ENCODE measurements around the gene FKBP5. TPM values are rescaled to one million over a fixed set of nuclear protein-coding genes. Genes with fewer than 3 reads are reported as not detected.

The FKBP5 gene
- total RNA-seq, 1 donor from 2014 or later = 17.1 TPM

GRCh38 chr6:35664945-35665344, 23.8 kb downstream of the FKBP5 start:
- ATAC-seq (ENCODE audit: low read depth) (no peak), DNase-seq (no peak)
- Mint-ChIP-seq H3K27ac (no peak overlapping the region), H3K4me3 (no peak overlapping the region), H3K9me3 (no peaks in the 10 kb centered on the region), H3K4me1 (peaks cover 25% of the 10 kb centered on the region), H3K27me3 (no peaks in the 10 kb centered on the region), H3K36me3 (ENCODE audit: low read depth) (no peaks in the 10 kb centered on the region)
- ChIA-PET POLR2A (interaction anchor here (0.7 kb wide), 1 partner anchor 67 kb away, joined by 3 read pairs; no protein-coding TSS in a partner anchor), CTCF (interaction anchor here (2.2 kb wide), 1 partner anchor 71 kb away, joined by 7 read pairs; no protein-coding TSS in a partner anchor)
- TF ChIP-seq, protein P1, sequence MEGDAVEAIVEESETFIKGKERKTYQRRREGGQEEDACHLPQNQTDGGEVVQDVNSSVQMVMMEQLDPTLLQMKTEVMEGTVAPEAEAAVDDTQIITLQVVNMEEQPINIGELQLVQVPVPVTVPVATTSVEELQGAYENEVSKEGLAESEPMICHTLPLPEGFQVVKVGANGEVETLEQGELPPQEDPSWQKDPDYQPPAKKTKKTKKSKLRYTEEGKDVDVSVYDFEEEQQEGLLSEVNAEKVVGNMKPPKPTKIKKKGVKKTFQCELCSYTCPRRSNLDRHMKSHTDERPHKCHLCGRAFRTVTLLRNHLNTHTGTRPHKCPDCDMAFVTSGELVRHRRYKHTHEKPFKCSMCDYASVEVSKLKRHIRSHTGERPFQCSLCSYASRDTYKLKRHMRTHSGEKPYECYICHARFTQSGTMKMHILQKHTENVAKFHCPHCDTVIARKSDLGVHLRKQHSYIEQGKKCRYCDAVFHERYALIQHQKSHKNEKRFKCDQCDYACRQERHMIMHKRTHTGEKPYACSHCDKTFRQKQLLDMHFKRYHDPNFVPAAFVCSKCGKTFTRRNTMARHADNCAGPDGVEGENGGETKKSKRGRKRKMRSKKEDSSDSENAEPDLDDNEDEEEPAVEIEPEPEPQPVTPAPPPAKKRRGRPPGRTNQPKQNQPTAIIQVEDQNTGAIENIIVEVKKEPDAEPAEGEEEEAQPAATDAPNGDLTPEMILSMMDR (IDR thresholded peaks at IDR 0.05) = no peak
- intact Hi-C loops (cut with micrococcal nuclease) = no loop called here

DNA sequence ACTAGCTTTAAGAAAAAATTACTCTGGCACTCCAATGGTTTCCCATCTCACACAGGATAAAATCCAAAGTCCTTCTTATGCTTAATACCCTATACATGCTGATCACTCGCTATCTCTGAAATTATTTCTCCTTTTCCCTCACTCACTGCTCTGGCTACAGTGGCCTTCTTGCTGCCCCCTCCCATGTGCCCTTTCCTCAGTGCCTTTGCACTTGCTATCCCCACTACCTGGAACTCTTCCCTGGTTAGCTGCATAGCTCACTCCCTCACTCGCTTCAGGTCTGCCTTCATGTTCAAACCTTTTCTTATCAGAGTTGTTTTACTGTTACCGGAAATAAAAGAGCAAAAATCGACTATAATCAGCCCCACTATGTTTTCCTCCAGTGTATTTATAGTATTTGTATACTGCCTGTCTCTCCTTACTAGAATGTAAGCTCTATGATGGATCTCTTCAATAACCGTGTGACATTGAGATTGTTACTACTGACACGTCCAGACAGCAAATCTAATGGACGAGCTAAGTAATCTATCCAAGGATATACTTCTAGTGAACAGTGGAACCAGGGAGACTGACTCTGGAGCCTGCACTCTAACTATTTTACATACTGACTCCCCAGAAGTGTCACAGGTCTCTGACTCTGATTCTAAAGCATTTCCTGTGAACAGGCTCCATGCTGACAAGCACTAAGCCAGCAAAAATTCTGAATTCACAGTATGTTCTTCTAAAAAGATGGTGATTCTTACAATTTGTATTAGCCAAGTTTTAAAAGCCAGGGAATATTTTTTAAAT, 25.1 kb downstream of the FKBP5 start:
- DNase-seq = no peak
- no peaks in the 10 kb centered on the region for H3K9me3 Mint-ChIP-seq
- no peak overlapping the region for H3K4me3 Mint-ChIP-seq
- peaks cover 15% of the 10 kb centered on the region for H3K4me1 Mint-ChIP-seq
- H3K27ac Mint-ChIP-seq = no peak overlapping the region
- ChIA-PET CTCF (interaction anchor here (2.2 kb wide), 1 partner anchor 73 kb away, joined by 7 read pairs; no protein-coding TSS in a partner anchor), POLR2A (interaction anchor here (1.2 kb wide), 1 partner anchor 23 kb away, joined by 3 read pairs; no protein-coding TSS in a partner anchor)
- H3K36me3 Mint-ChIP-seq (ENCODE audit: low read depth) = no peaks in the 10 kb centered on the region
- ATAC-seq (ENCODE audit: low read depth) = no peak
- no peaks in the 10 kb centered on the region for H3K27me3 Mint-ChIP-seq
- TF ChIP-seq, protein P1 (IDR thresholded peaks at IDR 0.05) = no peak
- intact Hi-C loops (cut with micrococcal nuclease) = no loop called here

GRCh38 chr6:35662999-35663398, 25.7 kb downstream of the FKBP5 start:
- H3K36me3 Mint-ChIP-seq (ENCODE audit: low read depth) = no peaks in the 10 kb centered on the region
- ChIA-PET CTCF (interaction anchor here (0.8 to 2.2 kb wide), 2 partner anchors 71 to 73 kb away, joined by 3 to 7 read pairs; no protein-coding TSS in a partner anchor), POLR2A (interaction anchor here (1.2 kb wide), 1 partner anchor 24 kb away, joined by 3 read pairs; no protein-coding TSS in a partner anchor)
- H3K4me3 Mint-ChIP-seq = no peak overlapping the region
- peaks cover 9% of the 10 kb centered on the region for H3K4me1 Mint-ChIP-seq
- no peak for ATAC-seq (ENCODE audit: low read depth)
- TF ChIP-seq, protein P1 (IDR thresholded peaks at IDR 0.05) = no peak
- no peak for DNase-seq
- H3K9me3 Mint-ChIP-seq = no peaks in the 10 kb centered on the region
- no peaks in the 10 kb centered on the region for H3K27me3 Mint-ChIP-seq
- intact Hi-C loops (cut with micrococcal nuclease) = no loop called here
- no peak overlapping the region for H3K27ac Mint-ChIP-seq

DNA sequence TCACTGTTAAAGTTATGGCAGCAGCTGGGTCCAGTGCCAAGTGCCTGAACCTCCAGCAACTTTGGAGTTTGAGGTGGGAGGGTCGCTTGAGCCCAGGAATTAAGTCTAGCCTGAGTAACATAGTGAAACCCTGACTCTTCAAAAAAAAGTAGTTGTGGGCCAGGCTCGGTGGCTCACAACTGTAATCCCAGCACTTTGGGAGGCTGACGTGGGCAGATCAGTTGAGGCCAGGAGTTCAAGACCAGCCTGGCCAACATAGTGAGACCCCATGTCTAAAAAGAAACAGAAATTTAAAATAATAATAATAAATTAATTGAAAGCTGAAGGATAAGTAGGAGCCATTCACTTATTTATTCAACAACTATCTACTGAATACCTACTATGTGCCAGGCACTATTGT, 33.8 kb downstream of the FKBP5 start:
- CTCF ChIA-PET = no interaction called here
- intact Hi-C loops (cut with micrococcal nuclease) = no loop called here
- peaks cover 2% of the 10 kb centered on the region for H3K4me1 Mint-ChIP-seq
- ATAC-seq (ENCODE audit: low read depth) (no peak), DNase-seq (no peak)
- no peaks in the 10 kb centered on the region for H3K27me3 Mint-ChIP-seq
- H3K27ac Mint-ChIP-seq = no peak overlapping the region
- peaks cover 6% of the 10 kb centered on the region for H3K36me3 Mint-ChIP-seq (ENCODE audit: low read depth)
- TF ChIP-seq, protein P1 (IDR thresholded peaks at IDR 0.05) = no peak
- peaks cover 3% of the 10 kb centered on the region for H3K9me3 Mint-ChIP-seq
- H3K4me3 Mint-ChIP-seq = no peak overlapping the region
- POLR2A ChIA-PET = no interaction called here

GRCh38 chr6:35651244-35651643, 37.5 kb downstream of the FKBP5 start:
- DNase-seq (no peak), ATAC-seq (ENCODE audit: low read depth) (no peak)
- H3K27me3 Mint-ChIP-seq = no peaks in the 10 kb centered on the region
- TF ChIP-seq, protein P1 (IDR thresholded peaks at IDR 0.05) = no peak
- H3K9me3 Mint-ChIP-seq = peaks cover 3% of the 10 kb centered on the region
- ChIA-PET POLR2A (no interaction called here), CTCF (no interaction called here)
- no peak overlapping the region for H3K4me3 Mint-ChIP-seq
- intact Hi-C loops (cut with micrococcal nuclease) = no loop called here
- peaks cover 6% of the 10 kb centered on the region for H3K36me3 Mint-ChIP-seq (ENCODE audit: low read depth)
- H3K27ac Mint-ChIP-seq = no peak overlapping the region
- no peaks in the 10 kb centered on the region for H3K4me1 Mint-ChIP-seq

Measured in activated B cell treated with CpG ODN at 0.5 μM for 24 hours (primary cell).